GM18498 (cell line): ENCODE data around the gene PDE6G.

Source experiments
- ATAC-seq: cut with Tn5 transposase; IDR thresholded peaks from one replicate; pipeline ENCODE4 v1.9.1; 2021; ENCODE audit warnings: mild to moderate bottlenecking, moderate library complexity; ENCODE audit not compliant: unreplicated experiment

The PDE6G gene

GRCh38 chr17:81656118-81656743 lies at the start of gene PDE6G:
PDE6G (minus strand) TSS chr17:81656542; CDS start chr17:81653305, 3,237 bp downstream.
- no peak for ATAC-seq

GRCh38 chr17:81705518-81706231 lies 49.3 kb upstream of the PDE6G start:
- ATAC-seq, result no peak

- peak; percentile 10 for ATAC-seq
Observed at GRCh38 chr17:81703747-81704654, 47.7 kb upstream of the PDE6G start.

DNA sequence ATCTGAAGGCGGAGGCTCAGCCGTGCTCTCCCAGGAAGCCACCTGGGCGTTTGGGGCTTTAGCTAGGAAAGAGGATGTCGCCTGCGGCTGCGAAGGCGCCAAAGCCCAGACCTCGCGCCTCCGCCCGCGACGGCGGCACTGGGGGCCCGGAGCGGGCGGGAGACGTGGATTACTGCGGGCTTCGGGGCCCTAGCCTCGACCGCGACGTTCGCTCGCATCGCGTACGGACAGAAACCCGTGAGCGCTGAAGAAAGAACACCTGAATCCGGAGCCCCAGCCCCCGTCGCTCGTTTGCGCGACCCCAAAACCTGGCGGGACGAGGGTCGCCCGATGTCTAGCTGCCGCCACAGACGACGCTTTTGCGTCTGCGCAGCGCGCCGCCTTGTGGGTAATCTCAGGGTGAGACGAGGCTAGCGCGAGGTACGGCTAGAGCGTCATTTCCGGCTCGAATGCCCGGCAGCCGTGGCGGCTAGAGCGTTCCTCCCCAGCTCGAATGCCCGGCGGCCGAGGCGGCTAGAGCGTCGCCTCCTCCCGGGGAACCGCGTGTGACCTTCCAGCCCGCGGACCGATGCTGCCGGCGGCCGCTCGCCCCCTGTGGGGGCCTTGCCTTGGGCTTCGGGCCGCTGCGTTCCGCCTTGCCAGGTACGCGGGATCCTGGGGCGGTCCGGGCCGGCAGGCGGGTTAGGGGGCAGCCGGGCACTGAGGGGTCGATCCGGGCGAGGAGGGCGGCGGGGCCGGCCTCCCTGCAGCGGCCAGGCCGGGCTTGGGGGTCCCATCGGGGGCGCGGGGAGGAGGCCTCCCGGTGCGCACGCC lies 46.8 kb upstream of the PDE6G start, which contains the start of gene MRPL12:
MRPL12 (plus strand) TSS at position 434 of the 813 bp plus-strand sequence; CDS start at position 569, 135 bp downstream.
- ATAC-seq, result peak; percentile 83

DNA sequence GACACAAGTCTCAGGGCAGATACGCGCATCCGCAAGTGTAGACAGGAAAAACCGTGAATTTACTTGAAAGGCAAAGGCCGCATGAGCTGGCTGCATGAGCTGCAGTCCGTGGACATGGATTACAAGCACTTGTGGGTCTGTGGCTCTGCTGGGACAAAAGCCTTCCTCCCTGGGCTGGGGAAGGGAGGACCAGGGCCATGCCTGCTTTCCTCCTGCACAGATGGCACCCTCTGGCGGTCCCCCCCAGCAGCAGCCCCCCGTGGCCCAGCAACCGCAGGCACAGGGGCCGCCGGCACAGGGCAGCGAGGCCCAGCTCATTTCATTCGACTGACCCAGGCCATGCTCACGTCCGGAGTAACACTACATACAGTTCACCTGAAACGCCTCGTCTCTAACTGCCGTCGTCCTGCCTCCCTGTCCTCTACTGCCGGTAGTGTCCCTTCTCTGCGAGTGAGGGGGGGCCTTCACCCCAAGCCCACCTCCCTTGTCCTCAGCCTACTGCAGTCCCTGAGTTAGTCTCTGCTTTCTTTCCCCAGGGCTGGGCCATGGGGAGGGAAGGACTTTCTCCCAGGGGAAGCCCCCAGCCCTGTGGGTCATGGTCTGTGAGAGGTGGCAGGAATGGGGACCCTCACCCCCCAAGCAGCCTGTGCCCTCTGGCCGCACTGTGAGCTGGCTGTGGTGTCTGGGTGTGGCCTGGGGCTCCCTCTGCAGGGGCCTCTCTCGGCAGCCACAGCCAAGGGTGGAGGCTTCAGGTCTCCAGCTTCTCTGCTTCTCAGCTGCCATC lies 45.1 kb upstream of the PDE6G start:
- ATAC-seq, result no peak

DNA sequence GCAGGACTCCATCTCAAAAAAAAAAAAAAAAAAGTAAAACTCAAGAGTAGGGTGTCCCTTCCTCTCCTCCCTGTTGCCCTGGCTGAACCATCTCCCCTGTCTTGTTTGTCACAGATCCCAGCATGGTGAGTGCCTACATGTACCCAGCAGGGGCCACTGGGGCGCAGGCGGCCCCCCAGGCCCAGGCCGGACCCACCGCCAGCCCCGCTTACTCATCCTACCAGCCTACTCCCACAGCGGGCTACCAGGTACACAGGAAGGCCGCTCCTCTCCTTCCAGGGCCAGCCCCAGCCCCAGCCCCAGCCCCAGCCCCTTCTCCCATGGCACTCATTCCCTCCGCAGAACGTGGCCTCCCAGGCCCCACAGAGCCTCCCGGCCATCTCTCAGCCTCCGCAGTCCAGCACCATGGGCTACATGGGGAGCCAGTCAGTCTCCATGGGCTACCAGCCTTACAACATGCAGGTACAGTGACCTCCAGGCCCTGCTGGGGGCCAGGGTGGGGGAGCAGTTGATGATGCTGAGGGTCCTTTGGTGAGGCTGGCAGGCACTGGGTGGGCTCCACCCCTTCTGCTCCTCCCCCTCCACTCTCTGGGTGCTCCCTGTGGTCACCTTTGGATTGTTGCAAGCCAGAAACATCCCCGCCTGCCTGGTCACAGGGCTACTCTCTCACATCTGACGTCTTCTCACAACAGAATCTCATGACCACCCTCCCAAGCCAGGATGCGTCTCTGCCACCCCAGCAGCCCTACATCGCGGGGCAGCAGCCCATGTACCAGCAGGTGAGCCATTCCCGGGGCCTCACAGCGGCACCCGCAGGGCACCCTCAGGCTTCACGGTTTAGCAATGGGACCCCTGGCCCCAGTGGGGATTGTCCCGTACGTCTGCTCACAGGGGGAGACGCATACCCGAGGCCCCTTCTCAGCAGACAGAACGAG lies 44.3 kb upstream of the PDE6G start:
- ATAC-seq, result no peak

GRCh38 chr17:81697261-81698044 lies 41.1 kb upstream of the PDE6G start:
- no peak for ATAC-seq

DNA sequence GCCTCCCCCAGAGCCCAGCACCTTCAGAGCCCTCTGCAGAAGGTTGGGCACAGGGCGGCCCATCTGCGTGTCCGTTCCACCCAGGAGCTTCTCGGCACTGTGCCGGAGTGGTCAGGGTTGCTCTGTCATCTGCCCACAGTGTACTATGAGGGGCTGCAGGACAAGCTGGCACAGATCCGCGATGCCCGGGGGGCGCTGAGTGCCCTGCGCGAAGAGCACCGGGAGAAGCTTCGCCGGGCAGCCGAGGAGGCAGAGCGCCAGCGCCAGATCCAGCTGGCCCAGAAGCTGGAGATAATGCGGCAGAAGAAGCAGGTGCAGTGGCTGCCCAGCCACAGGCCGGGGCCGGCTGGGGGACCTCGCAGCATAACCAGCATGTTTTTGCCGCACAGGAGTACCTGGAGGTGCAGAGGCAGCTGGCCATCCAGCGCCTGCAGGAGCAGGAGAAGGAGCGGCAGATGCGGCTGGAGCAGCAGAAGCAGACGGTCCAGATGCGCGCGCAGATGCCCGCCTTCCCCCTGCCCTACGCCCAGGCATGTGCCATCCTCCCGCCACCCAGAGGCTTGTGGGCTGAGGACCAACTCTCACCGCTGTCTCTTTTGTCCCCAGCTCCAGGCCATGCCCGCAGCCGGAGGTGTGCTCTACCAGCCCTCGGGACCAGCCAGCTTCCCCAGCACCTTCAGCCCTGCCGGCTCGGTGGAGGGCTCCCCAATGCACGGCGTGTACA lies 40.0 kb upstream of the PDE6G start:
- no peak for ATAC-seq

DNA sequence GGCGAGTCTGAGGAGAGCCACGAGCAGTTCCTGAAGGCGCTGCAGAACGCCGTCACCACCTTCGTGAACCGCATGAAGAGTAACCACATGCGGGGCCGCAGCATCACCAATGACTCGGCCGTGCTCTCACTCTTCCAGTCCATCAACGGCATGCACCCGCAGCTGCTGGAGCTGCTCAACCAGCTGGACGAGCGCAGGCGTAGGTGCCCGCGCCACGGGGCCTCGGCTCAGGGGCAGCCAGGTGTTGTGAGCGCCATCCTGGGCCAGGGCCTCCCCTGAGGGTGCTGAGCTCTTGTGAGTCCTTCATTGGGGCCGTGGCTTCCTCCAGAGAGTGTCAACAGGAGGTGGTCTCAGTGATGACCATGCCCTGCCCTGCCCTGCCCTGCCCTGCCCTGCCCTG lies 39.5 kb upstream of the PDE6G start:
- no peak for ATAC-seq

DNA sequence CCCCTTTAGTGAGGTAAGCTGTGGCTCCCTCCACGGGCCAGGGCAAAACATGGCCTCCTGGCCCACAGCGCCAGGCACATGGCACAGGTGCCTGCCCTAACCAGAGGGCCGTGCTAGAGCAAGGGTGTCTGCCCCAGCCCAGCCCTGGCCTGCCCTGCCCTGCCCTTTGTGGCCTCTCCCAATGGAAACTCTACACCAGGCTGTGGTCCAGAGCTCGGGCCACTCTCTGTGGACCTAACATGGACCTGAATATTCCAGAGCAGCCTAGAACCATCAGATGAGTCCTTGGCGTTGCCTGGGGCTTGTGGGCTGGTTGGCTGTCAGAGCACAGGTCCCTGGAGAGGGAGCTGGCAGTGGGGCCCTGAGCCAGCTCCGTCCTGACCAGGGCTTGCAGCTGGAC lies 38.9 kb upstream of the PDE6G start:
- ATAC-seq, result no peak

GRCh38 chr17:81694810-81695209 lies 38.5 kb upstream of the PDE6G start:
- no peak for ATAC-seq

- no peak for ATAC-seq
Observed at GRCh38 chr17:81693509-81694210, 37.3 kb upstream of the PDE6G start.

GRCh38 chr17:81691608-81692007 lies 35.3 kb upstream of the PDE6G start:
- ATAC-seq, result no peak

- no peak for ATAC-seq
Observed at GRCh38 chr17:81691196-81691595, 34.9 kb upstream of the PDE6G start.

GRCh38 chr17:81690549-81690948 lies 34.2 kb upstream of the PDE6G start:
- ATAC-seq, result no peak

- no peak for ATAC-seq
Observed at GRCh38 chr17:81690066-81690465, 33.7 kb upstream of the PDE6G start.

- no peak for ATAC-seq
Observed at GRCh38 chr17:81688616-81689015, 32.3 kb upstream of the PDE6G start.
